ENCODE results near the gene SAMD4A. TPM values are rescaled to one million over a fixed set of nuclear protein-coding genes. Genes with fewer than 3 reads are reported as not detected.

Gene SAMD4A
- total RNA-seq, 2 donors from 2014 or later, result 1.9 to 8.0 TPM

DNA sequence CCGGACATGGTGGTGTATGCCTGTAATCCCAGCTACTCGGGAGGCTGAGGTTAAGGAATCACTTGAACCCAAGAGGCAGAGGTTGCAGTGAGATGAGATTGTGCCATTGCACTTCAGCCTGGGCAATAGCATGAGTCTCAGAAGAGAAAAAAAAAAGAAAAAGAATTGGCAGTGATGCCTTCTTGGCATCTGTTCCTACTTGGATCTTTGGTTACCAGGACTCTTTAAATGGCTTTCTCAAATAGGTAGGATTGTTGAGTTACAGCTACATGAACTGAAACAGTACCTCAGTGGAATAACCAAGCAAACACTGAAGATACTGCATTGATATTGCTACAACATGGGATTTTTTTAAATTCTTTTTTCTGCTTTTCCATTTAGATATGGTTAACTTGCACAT is 136.8 kb downstream of the SAMD4A start:
- no peaks in the 10 kb centered on the region for H3K27me3 ChIP-seq (ENCODE audit: control insufficient read depth, insufficient read depth, low read length, poor library complexity, severe bottlenecking)
- no peak overlapping the region for H3K9ac ChIP-seq (ENCODE audit: extremely low read depth, low read length, poor library complexity, severe bottlenecking)
- no peak overlapping the region for H3K27ac ChIP-seq (ENCODE audit: low read depth, low read length)
- no peaks in the 10 kb centered on the region for H3K36me3 ChIP-seq (ENCODE audit: control insufficient read depth, insufficient read depth, low read length)
- no peaks in the 10 kb centered on the region for H3K4me1 ChIP-seq (ENCODE audit: control insufficient read depth, insufficient read depth, low read length)
- H3K27me3 Mint-ChIP-seq (ENCODE audit: insufficient read depth), result no peaks in the 10 kb centered on the region
- no peak overlapping the region for H3K4me3 Mint-ChIP-seq
- H3K27ac Mint-ChIP-seq, result no peak overlapping the region
- 79 to 91% methylated on average over 2 of the region's 2 CpGs for WGBS, 2 experiments (ENCODE audit: insufficient coverage in 1 of 2, insufficient read length in 1 of 2)
- H3K4me3 ChIP-seq (ENCODE audit: low read length), result no peak overlapping the region
- TF ChIP-seq, protein P1, sequence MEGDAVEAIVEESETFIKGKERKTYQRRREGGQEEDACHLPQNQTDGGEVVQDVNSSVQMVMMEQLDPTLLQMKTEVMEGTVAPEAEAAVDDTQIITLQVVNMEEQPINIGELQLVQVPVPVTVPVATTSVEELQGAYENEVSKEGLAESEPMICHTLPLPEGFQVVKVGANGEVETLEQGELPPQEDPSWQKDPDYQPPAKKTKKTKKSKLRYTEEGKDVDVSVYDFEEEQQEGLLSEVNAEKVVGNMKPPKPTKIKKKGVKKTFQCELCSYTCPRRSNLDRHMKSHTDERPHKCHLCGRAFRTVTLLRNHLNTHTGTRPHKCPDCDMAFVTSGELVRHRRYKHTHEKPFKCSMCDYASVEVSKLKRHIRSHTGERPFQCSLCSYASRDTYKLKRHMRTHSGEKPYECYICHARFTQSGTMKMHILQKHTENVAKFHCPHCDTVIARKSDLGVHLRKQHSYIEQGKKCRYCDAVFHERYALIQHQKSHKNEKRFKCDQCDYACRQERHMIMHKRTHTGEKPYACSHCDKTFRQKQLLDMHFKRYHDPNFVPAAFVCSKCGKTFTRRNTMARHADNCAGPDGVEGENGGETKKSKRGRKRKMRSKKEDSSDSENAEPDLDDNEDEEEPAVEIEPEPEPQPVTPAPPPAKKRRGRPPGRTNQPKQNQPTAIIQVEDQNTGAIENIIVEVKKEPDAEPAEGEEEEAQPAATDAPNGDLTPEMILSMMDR (conservative IDR thresholded peaks at IDR 0.05), result no peak
- no peaks in the 10 kb centered on the region for H3K36me3 Mint-ChIP-seq (ENCODE audit: low read depth)
- H3K9me3 ChIP-seq (ENCODE audit: control insufficient read depth, low read length), result no peaks in the 10 kb centered on the region
- DNase-seq, result no peak
- H3K9me3 Mint-ChIP-seq, result no peaks in the 10 kb centered on the region
- H3K4me1 Mint-ChIP-seq, result no peaks in the 10 kb centered on the region

DNA sequence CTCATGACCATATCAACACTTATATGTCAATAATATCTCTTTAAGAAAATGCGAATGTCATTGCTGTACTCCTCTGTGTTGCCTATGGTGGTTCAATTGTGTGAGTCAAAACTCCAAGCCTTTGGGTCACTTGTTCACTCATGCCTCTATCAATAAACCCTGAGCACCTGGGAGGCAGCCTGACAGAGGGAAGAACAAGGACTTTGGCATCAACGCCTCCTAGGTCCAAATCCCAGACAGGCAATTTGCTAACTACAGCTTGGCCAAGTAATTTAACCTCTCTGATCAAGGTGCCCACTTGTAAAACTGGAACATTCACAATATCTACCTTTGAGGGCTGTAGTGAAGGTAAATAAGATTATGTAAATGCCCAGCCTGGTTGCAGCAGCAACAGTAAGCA is 137.8 kb downstream of the SAMD4A start:
- H3K27me3 Mint-ChIP-seq (ENCODE audit: insufficient read depth), result no peaks in the 10 kb centered on the region
- 91 to 92% methylated on average over 2 of the region's 2 CpGs for WGBS, 2 experiments (ENCODE audit: insufficient coverage in 1 of 2, insufficient read length in 1 of 2)
- H3K27ac ChIP-seq (ENCODE audit: low read depth, low read length), result no peak overlapping the region

DNA sequence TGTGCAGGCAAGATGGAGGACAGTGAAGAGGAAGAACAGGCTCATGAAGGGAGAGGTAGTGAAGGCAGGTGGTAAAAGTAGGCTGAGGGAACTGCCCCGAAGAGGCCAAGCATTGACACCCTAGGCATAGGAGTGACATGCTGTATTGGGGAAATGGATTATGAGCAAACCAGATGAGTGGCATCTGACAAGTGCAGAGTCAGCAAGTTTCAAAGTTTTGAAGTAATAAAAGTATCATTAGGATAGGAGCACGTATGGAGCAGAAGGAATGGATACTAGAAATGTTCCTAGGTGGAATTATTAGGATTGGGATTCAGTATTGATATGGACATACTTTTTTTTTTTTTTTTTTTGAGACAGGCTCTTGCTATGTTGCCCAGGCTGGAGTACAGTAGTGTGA is 139.8 kb downstream of the SAMD4A start:
- no peak overlapping the region for H3K4me3 ChIP-seq (ENCODE audit: low read length)
- H3K9me3 Mint-ChIP-seq, result no peaks in the 10 kb centered on the region
- no peaks in the 10 kb centered on the region for H3K27me3 ChIP-seq (ENCODE audit: control insufficient read depth, insufficient read depth, low read length, poor library complexity, severe bottlenecking)
- no peaks in the 10 kb centered on the region for H3K9me3 ChIP-seq (ENCODE audit: control insufficient read depth, low read length)
- H3K36me3 Mint-ChIP-seq (ENCODE audit: low read depth), result no peaks in the 10 kb centered on the region
- H3K27ac ChIP-seq (ENCODE audit: low read depth, low read length), result no peak overlapping the region
- H3K4me1 ChIP-seq (ENCODE audit: control insufficient read depth, insufficient read depth, low read length), result no peaks in the 10 kb centered on the region
- no peaks in the 10 kb centered on the region for H3K36me3 ChIP-seq (ENCODE audit: control insufficient read depth, insufficient read depth, low read length)
- no peak overlapping the region for H3K27ac Mint-ChIP-seq
- H3K9ac ChIP-seq (ENCODE audit: extremely low read depth, low read length, poor library complexity, severe bottlenecking), result no peak overlapping the region
- H3K4me3 Mint-ChIP-seq, result no peak overlapping the region
- no peaks in the 10 kb centered on the region for H3K27me3 Mint-ChIP-seq (ENCODE audit: insufficient read depth)
- TF ChIP-seq, protein P1 (conservative IDR thresholded peaks at IDR 0.05), result no peak
- 87 to 93% methylated on average over 2 of the region's 2 CpGs for WGBS, 2 experiments (ENCODE audit: insufficient coverage in 1 of 2, insufficient read length in 1 of 2)
- H3K4me1 Mint-ChIP-seq, result no peaks in the 10 kb centered on the region
- no peak for DNase-seq

More for the DNA sequence above, 137.8 kb downstream of the SAMD4A start:
- H3K4me1 Mint-ChIP-seq, result no peaks in the 10 kb centered on the region
- no peaks in the 10 kb centered on the region for H3K9me3 Mint-ChIP-seq
- Histone ChIP-seq H3K4me3 (ENCODE audit: low read length) (no peak overlapping the region), H3K9ac (ENCODE audit: extremely low read depth, low read length, poor library complexity, severe bottlenecking) (no peak overlapping the region), H3K27me3 (ENCODE audit: control insufficient read depth, insufficient read depth, low read length, poor library complexity, severe bottlenecking) (no peaks in the 10 kb centered on the region), H3K9me3 (ENCODE audit: control insufficient read depth, low read length) (no peaks in the 10 kb centered on the region), H3K4me1 (ENCODE audit: control insufficient read depth, insufficient read depth, low read length) (no peaks in the 10 kb centered on the region), H3K36me3 (ENCODE audit: control insufficient read depth, insufficient read depth, low read length) (no peaks in the 10 kb centered on the region)
- no peak for DNase-seq
- TF ChIP-seq, protein P1 (conservative IDR thresholded peaks at IDR 0.05), result no peak
- H3K36me3 Mint-ChIP-seq (ENCODE audit: low read depth), result no peaks in the 10 kb centered on the region
- no peak overlapping the region for H3K4me3 Mint-ChIP-seq
- H3K27ac Mint-ChIP-seq, result no peak overlapping the region
